SK-N-SH treated with all-trans-retinoic acid at 6 μM for 48 hours (cell line): ENCODE data around the gene KRTAP10-1.
"Not testable (repeated sequence)": the region's sequence is repeated elsewhere in the genome, so short reads cannot be mapped to it uniquely, and the experiment has no call there.

ENCODE experiments used
- ATAC-seq: fragments of 200-7000 bp; cut with Tn5 transposase; 3 replicates; pipeline ENCODE4 v1.9.1; 2020; ENCODE audit warnings: mild to moderate bottlenecking, moderate library complexity
- ARNTL ChIP-seq: fragments of 450-650 bp; formaldehyde crosslinking; IDR thresholded peaks from 2 replicates; pipeline ENCODE4 v1.5.0; 2020; ENCODE audit warnings: low read depth, mild to moderate bottlenecking, moderate library complexity, borderline replicate concordance
- BACH2 ChIP-seq: fragments of 250-450 bp; sonication (Bioruptor Pico); IDR thresholded peaks from 2 replicates; pipeline ENCODE4 v1.9.0; 2021; ENCODE audit warnings: mild to moderate bottlenecking, borderline replicate concordance
- CREB5 ChIP-seq: fragments of 250-450 bp; sonication (Bioruptor Pico); IDR thresholded peaks from 2 replicates; pipeline ENCODE4 v1.5.1; 2020; ENCODE audit warnings: low read depth, mild to moderate bottlenecking, moderate library complexity
- CSDC2 ChIP-seq: fragments of 250-450 bp; sonication (Bioruptor Pico); IDR thresholded peaks from 2 replicates; pipeline ENCODE4 v1.5.0; 2020; ENCODE audit warnings: mild to moderate bottlenecking, moderate library complexity
- CSRNP3 ChIP-seq: fragments of 250-450 bp; sonication (Bioruptor Pico); IDR thresholded peaks from 2 replicates; pipeline ENCODE4 v1.5.1; 2021; ENCODE audit warnings: mild to moderate bottlenecking, moderate library complexity
- ISL1 ChIP-seq: fragments of 250-450 bp; sonication (Bioruptor Pico); IDR thresholded peaks from 2 replicates; pipeline ENCODE4 v2.1.2; 2022; ENCODE audit warnings: mild to moderate bottlenecking, moderate library complexity
- OSR1 ChIP-seq: fragments of 250-450 bp; sonication (Bioruptor Pico); IDR thresholded peaks from 2 replicates; pipeline ENCODE4 v1.8.0; 2022; ENCODE audit warnings: moderate library complexity, mild to moderate bottlenecking, inconsistent platforms
- PATZ1 ChIP-seq: fragments of 250-450 bp; sonication (Bioruptor Pico); IDR thresholded peaks from 2 replicates; pipeline ENCODE4 v1.8.0; 2020; ENCODE audit warnings: mild to moderate bottlenecking, moderate library complexity, borderline replicate concordance
- POU6F1 ChIP-seq: fragments of 250-450 bp; sonication (Bioruptor Pico); IDR thresholded peaks from 2 replicates; pipeline ENCODE4 v1.8.0; 2021; ENCODE audit warnings: low read depth, mild to moderate bottlenecking, moderate library complexity, borderline replicate concordance
- RARB ChIP-seq: fragments of 250-450 bp; sonication (Bioruptor Pico); IDR thresholded peaks from 2 replicates; pipeline ENCODE4 v1.8.0; 2021; ENCODE audit warnings: mild to moderate bottlenecking, moderate library complexity
- SNAI2 ChIP-seq: fragments of 250-450 bp; sonication (Bioruptor Pico); IDR thresholded peaks from 2 replicates; pipeline ENCODE4 v1.5.0; 2020; ENCODE audit warnings: mild to moderate bottlenecking, moderate library complexity
- TCF4 ChIP-seq: fragments of 250-450 bp; sonication (Bioruptor Pico); IDR thresholded peaks from 2 replicates; pipeline ENCODE4 v1.8.0; 2021; ENCODE audit warnings: mild to moderate bottlenecking, moderate library complexity, borderline replicate concordance
- TOX ChIP-seq: fragments of 250-450 bp; sonication (Bioruptor Pico); IDR thresholded peaks from 2 replicates; pipeline ENCODE4 v1.8.0; 2021; ENCODE audit warnings: mild to moderate bottlenecking, moderate library complexity, borderline replicate concordance
- ZC3H10 ChIP-seq: fragments of 250-450 bp; sonication (Bioruptor Pico); IDR thresholded peaks from 2 replicates; pipeline ENCODE4 v1.5.1; 2021; ENCODE audit warnings: mild to moderate bottlenecking, moderate library complexity
- ZFP3 ChIP-seq: fragments of 250-450 bp; sonication (Bioruptor Pico); IDR thresholded peaks from 2 replicates; pipeline ENCODE4 v1.5.0; 2020; ENCODE audit warnings: mild to moderate bottlenecking, moderate library complexity
- ZFP30 ChIP-seq: fragments of 450-650 bp; formaldehyde crosslinking; IDR thresholded peaks from 2 replicates; pipeline ENCODE4 v1.5.0; 2022; ENCODE audit warnings: mild to moderate bottlenecking, moderate library complexity
- ZNF565 ChIP-seq: fragments of 450-650 bp; formaldehyde crosslinking; conservative IDR thresholded peaks from 2 replicates; pipeline ENCODE4 v1.5.0; 2020; ENCODE audit warnings: low read depth, mild to moderate bottlenecking, moderate library complexity
- ZNF70 ChIP-seq: fragments of 450-650 bp; formaldehyde crosslinking; IDR thresholded peaks from 2 replicates; pipeline ENCODE4 v1.5.0; 2020; ENCODE audit warnings: mild to moderate bottlenecking, moderate library complexity
- ZNF8 ChIP-seq: fragments of 450-650 bp; formaldehyde crosslinking; IDR thresholded peaks from 2 replicates; pipeline ENCODE4 v1.5.0; 2020; ENCODE audit warnings: mild to moderate bottlenecking, moderate library complexity

KRTAP10-1 gene

DNA sequence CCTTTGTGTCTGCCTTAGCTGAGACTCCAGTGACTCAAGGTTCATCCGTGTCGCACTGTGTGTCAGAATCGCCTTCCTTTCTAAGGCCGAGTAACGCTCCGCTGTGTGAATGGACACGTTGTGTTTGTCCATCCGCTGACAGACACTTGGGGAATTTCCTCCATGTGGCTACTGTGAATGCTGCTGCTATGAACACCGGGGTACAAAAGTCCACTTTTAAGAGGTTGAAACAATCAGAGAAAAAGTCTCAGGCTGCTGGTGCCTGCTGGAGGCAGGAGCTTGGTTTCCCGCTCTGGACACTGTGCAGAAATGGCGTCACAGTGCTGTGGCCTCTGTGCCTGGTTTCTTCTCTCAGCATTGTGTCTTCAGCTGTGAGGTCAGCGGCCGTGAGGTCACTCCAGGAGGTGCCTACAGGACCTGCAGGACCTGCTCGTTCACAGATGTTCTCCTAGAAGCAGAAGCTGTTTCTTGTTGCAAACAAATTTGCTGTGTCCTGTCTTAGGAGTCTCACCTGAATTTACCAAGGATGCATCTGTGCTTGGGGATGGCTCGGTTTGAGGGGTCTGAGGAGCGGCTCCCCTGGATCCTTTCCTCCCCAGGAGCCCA lies 34.2 kb downstream of the KRTAP10-1 start (continued):
- no peak for TF ChIP-seq TOX
- TF ChIP-seq OSR1 (CRISPR knock-in tag) = no peak
- no peak for TF ChIP-seq ZNF70 (CRISPR knock-in tag)
- no peak for TF ChIP-seq PATZ1
- TF ChIP-seq CSDC2 = no peak
- no peak for TF ChIP-seq ZFP3
- no peak for TF ChIP-seq ARNTL (CRISPR knock-in tag)

DNA sequence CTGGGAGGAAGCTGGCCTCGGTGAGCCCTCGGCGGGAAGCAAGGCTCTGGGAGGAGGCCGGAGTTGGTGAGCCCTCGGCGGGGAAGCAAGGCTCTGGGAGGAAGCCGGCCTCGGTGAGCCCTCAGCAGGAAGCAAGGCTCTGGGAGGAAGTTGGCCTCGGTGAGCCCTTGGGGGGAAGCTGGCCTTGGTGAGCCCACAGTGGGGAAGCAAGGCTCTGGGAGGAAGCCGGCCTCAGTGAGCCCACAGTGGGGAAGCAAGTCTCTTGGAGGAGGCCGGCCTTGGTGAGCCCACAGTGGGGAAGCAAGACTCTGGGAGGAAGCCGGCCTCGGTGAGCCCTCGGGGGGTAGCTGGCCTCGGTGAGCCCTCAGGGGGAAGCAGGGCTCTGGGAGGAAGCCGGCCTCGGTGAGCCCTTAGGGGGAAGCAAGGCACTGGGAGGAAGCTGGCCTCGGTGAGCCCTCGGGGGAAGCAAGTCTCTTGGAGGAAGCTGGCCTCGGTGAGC lies 36.0 kb downstream of the KRTAP10-1 start:
- TF ChIP-seq RARB (CRISPR knock-in tag) (no peak), ZNF70 (CRISPR knock-in tag) (no peak), TCF4 (CRISPR knock-in tag) (no peak), ZNF8 (CRISPR knock-in tag) (no peak), ARNTL (CRISPR knock-in tag) (no peak)
- ATAC-seq = no peak

DNA sequence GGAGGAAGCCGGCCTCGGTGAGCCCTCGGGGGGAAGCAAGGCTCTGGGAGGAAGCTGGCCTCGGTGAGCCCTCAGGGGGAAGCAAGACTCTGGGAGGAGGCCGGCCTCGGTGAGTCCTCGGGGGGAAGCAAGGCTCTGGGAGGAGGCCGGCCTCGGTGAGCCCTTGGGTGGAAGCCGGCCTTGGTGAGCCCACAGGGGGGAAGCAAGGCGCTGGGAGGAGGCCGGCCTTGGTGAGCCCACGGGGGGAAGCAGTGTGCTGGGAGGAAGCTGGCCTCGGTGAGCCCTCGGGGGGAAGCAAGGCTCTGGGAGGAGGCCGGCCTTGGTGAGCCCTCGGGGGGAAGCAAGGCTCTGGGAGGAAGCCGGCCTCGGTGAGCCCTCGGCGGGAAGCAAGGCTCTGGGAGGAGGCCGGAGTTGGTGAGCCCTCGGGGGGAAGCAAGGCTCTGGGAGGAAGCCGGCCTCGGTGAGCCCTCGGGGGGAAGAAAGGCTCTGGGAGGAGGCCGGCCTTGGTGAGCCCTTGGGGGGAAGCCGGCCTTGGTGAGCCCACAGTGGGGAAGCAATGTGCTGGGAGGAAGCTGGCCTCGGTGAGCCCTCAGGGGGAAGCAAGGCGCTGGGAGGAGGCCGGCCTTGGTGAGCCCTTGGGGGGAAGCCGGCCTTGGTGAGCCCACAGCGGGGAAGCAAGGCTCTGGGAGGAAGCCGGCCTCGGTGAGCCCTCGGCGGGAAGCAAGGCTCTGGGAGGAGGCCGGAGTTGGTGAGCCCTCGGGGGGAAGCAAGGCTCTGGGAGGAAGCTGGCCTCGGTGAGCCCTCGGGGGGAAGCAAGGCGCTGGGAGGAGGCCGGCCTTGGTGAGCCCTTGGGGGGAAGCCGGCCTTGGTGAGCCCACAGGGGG lies 36.7 kb downstream of the KRTAP10-1 start:
- ATAC-seq = not testable (repeated sequence)

GRCh38 chr21:44502171-44502958 lies 37.6 kb downstream of the KRTAP10-1 start:
- no peak for ATAC-seq
- no peak for TF ChIP-seq ZC3H10
- no peak for TF ChIP-seq BACH2
- no peak for TF ChIP-seq PATZ1
- no peak for TF ChIP-seq POU6F1 (CRISPR knock-in tag)
- no peak for TF ChIP-seq SNAI2
- no peak for TF ChIP-seq CREB5 (CRISPR knock-in tag)

DNA sequence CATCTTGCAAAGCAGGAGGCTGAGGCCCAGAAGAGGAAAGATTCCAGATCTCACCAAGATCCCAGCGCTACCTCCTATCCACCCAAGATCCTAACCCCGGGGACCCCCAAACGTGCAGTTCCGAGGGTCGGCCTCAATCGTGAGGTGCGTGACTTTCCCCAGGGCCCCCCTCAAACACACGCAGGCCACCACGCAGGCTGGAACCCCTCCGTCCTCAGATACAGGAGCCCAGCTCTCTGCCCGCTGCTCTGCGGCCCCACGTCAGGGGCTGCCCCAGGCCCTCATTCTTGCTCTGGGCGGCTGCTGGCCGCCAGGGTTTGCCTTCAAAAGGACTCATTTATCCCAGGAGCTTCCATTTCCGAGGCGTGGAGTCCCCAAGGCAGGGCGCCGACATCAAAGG lies 39.9 kb downstream of the KRTAP10-1 start:
- TF ChIP-seq CSDC2 (no peak), ZFP30 (CRISPR knock-in tag) (no peak), ZNF565 (CRISPR knock-in tag) (no peak), ZNF8 (CRISPR knock-in tag) (no peak), SNAI2 (no peak), CSRNP3 (CRISPR knock-in tag) (no peak), ISL1 (CRISPR knock-in tag) (no peak), OSR1 (CRISPR knock-in tag) (no peak), TOX (no peak), ARNTL (CRISPR knock-in tag) (no peak), CREB5 (CRISPR knock-in tag) (no peak)
- no peak for ATAC-seq
